ENCODE data around the gene PCYT1A.
"Not testable (repeated sequence)": the region's sequence is repeated elsewhere in the genome, so short reads cannot be mapped to it uniquely, and the experiment has no call there.

Gene PCYT1A

GRCh38 chr3:196189566-196190347, 97.8 kb downstream of the PCYT1A start:
- DNase-seq = no peak

GRCh38 chr3:196186651-196187573, 100.6 kb downstream of the PCYT1A start:
- DNase-seq = peak in 1 of 2 donors; percentile 17

- no peak for DNase-seq
Measured at GRCh38 chr3:196184881-196185280, 102.6 kb downstream of the PCYT1A start.

GRCh38 chr3:196184169-196184432, 103.4 kb downstream of the PCYT1A start:
- DNase-seq = not testable (repeated sequence)

- DNase-seq = no peak
Measured at GRCh38 chr3:196181127-196181546, 106.4 kb downstream of the PCYT1A start.

- no peak for DNase-seq
Measured at GRCh38 chr3:196180346-196180745, 107.2 kb downstream of the PCYT1A start.
